D721Med (cell line): ENCODE data around the gene DLGAP4.

Experiments used
- DNase-seq: peaks from one replicate; pipeline ENCODE4 v3.0.0; 2011; ENCODE audit warnings: low spot score; ENCODE audit not compliant: insufficient read length
- FAIRE-seq: peaks from 2 replicates; lab custom pipeline; 2011; peaks lifted over from hg19 to GRCh38; lab: Jason Lieb, UNC
- TF ChIP-seq, protein P1 (sequence below): IDR thresholded peaks from 2 replicates; pipeline ENCODE4 v1.5.1; 2012; ENCODE audit warnings: mild to moderate bottlenecking, control low read depth; ENCODE audit not compliant: insufficient read depth; ENCODE audit errors: missing control alignments

Gene DLGAP4

DNA sequence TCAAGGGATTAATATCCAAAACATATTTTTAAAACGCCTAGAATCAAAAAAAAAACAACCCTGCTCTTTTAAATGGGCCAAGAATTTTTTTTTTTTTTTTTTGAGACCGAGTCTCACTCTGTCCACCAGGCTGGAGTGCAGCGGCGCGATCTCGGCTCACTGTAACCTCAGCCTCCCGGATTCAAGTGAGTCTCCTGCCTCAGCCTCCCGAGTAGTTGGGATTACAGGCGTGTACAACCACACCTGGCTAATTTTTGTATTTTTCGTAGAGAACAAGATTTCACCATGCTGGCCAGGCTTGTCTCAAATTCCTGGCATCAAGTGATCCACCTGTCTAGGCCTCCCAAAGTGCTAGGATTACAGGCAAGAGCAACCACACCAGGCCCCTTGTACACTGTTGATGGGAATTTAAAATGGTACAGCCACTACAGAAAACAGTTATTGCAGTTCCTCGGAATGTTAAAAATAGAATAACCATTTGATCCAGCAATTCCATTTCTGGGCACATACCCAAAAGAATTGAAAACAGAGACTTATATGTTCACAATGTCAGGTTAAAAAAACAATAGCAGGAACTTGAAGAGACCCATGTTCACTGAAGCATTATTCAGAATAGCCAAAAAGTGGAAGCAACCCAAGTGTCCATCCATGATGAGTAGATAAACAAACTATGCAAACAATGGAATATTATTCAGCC is 232.0 kb downstream of the DLGAP4 start:
- FAIRE-seq, result no peak
- TF ChIP-seq, protein P1, sequence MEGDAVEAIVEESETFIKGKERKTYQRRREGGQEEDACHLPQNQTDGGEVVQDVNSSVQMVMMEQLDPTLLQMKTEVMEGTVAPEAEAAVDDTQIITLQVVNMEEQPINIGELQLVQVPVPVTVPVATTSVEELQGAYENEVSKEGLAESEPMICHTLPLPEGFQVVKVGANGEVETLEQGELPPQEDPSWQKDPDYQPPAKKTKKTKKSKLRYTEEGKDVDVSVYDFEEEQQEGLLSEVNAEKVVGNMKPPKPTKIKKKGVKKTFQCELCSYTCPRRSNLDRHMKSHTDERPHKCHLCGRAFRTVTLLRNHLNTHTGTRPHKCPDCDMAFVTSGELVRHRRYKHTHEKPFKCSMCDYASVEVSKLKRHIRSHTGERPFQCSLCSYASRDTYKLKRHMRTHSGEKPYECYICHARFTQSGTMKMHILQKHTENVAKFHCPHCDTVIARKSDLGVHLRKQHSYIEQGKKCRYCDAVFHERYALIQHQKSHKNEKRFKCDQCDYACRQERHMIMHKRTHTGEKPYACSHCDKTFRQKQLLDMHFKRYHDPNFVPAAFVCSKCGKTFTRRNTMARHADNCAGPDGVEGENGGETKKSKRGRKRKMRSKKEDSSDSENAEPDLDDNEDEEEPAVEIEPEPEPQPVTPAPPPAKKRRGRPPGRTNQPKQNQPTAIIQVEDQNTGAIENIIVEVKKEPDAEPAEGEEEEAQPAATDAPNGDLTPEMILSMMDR, result no peak
- no peak for DNase-seq

GRCh38 chr20:36540551-36541211 is 234.5 kb downstream of the DLGAP4 start:
- FAIRE-seq, result no peak
- TF ChIP-seq, protein P1, result no peak
- no peak for DNase-seq

DNA sequence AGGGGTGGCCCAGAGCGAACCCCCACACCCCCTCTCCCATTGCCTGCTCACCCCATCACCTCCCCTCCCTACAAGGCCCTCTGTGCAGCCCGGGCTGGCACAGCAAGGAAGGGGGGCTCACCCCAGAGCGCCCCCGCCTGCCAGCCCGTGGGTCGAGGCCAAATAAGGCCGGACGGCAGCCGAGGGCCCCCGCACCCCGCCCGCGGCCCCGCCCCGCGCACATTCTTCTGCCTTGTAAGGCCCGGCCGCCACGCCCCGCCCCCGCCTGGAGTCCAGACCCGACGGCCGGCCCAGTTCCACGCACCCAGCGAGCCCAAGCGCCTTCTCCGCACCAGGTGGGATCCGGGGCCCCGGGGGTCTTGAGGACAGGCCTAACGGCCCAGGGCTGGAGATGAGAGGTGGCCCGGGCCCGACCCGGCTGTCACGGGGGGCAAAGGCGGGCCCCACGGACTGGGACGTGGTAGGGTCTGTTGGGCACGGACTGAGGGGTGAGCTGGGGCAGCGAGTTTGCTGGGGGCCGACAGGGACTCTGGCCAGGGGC is 235.2 kb downstream of the DLGAP4 start, which contains the start of gene MYL9:
TSS of gene MYL9 (plus strand) at position 293 of the 541 bp plus-strand sequence. CDS start 3,366 bp downstream, outside the sequence.
- no peak for DNase-seq
- TF ChIP-seq, protein P1, result no peak
- FAIRE-seq, result no peak

DNA sequence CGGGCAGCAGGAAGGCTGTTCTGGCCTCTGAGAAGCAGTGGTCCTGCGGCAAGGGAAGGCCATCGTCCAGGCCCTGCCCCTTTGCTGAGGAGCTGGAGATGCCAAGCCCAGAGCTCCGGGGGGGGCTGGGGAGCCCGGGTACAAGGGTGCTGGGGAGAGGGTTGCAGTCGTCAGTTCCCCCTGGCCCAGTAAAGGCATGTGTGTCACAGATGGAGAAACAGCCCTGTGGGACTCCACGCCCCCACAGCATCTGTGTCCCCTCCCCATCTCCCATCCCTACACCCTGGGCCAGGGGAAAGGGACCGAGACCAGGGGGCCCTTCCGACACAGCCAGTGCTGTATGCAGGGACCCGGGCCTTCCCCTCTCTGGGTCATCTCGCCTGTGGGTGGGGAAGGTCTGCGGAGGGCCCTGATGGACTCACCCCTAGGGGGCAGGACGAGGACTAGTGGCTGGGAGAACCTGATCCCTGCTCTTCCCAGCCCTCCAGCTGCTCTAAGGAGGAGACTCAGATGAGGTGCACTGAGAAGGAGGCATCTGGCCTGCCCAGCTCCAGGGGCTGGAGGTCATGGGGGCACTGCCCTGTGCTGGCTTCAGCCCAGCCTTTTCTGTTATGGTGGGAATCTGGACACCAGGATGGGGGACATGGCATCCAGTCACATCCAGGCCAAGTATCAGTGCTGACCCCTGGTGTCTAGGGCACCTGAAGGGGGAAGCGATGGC is 235.8 kb downstream of the DLGAP4 start:
- DNase-seq (no peak), FAIRE-seq (no peak)
- TF ChIP-seq, protein P1, result peak; percentile 18

DNA sequence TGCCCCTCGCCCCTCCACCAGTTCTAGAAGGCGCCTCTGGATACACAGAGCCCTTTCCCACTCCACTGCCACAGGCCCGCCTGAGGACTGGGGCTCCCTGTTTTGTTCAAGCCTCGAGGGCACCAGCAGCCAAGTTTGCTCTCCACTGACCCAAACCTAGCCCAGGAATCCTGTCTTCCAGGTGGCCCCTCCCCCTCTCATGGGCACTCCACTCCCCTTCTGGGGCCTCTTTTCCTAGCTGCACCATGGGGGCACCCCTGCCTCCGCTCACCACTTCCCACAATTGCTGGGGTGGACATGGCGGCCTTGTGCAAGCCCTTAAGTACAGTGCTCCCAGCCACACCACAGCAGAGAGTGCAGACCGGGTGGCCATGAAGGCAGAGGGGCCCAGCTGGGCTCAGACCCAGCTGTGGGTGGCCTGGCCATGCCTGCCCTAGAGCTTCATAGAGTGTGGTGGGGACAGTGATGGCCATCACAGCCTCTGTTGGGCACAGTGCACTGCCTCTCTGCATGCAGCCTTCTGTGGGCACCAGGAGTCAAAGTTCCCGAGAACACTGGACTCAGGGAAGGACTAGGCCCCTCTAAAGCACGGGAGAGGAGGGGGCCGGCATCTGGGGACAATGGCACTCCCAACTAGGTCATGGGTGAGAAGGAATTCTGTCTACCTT is 236.5 kb downstream of the DLGAP4 start:
- DNase-seq (no peak), FAIRE-seq (no peak)

More for the DNA sequence above, 236.5 kb downstream of the DLGAP4 start:
- TF ChIP-seq, protein P1, result no peak
